ENCODE measurements around the gene STX19. TPM values are rescaled to one million over a fixed set of nuclear protein-coding genes. Genes with fewer than 3 reads are reported as not detected.
"Not testable (repeated sequence)": the region's sequence is repeated elsewhere in the genome, so short reads cannot be mapped to it uniquely, and the experiment has no call there.

STX19 gene
- total RNA-seq, 4 donors from 2014 or later = 3.1 to 5.5 (median 4.3) TPM

DNA sequence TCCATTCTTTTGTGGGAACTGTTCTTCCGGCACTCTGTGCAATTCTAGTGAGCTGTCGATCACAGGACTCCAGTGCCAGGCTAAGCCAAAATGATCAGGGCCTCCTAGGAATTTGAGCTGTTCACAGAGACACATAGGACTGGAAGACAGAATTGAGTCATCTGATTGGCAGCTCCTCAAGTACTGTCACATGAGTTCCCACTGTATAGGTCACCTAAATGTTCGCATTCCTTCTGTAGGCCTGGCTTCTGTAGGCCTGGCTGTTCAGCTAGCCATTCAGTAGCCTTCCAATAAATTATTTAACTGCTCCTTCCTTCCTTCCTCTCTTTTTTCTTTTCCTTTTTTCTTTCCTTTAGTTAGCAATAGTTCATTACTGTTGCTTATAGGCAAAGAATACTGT, 59.0 kb downstream of the STX19 start:
- Histone ChIP-seq H3K27ac (no peak overlapping the region), H3K27me3 (no peaks in the 10 kb centered on the region), H3K36me3 (no peaks in the 10 kb centered on the region), H3K4me1 (peaks cover 14% of the 10 kb centered on the region), H3K4me3 (no peak overlapping the region), H3K9me3 (no peaks in the 10 kb centered on the region)
- WGBS = 48% methylated on average over 3 of the region's 3 CpGs
- TF ChIP-seq POLR2A (IDR thresholded peaks at IDR 0.05) (no peak), EP300 (IDR thresholded peaks at IDR 0.05) (no peak), POLR2AphosphoS5 (IDR thresholded peaks at IDR 0.05) (no peak)
- TF ChIP-seq, protein P1, sequence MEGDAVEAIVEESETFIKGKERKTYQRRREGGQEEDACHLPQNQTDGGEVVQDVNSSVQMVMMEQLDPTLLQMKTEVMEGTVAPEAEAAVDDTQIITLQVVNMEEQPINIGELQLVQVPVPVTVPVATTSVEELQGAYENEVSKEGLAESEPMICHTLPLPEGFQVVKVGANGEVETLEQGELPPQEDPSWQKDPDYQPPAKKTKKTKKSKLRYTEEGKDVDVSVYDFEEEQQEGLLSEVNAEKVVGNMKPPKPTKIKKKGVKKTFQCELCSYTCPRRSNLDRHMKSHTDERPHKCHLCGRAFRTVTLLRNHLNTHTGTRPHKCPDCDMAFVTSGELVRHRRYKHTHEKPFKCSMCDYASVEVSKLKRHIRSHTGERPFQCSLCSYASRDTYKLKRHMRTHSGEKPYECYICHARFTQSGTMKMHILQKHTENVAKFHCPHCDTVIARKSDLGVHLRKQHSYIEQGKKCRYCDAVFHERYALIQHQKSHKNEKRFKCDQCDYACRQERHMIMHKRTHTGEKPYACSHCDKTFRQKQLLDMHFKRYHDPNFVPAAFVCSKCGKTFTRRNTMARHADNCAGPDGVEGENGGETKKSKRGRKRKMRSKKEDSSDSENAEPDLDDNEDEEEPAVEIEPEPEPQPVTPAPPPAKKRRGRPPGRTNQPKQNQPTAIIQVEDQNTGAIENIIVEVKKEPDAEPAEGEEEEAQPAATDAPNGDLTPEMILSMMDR (IDR thresholded peaks at IDR 0.05) = no peak
- no peak for DNase-seq (ENCODE audit: low spot score in 2 of 2)

DNA sequence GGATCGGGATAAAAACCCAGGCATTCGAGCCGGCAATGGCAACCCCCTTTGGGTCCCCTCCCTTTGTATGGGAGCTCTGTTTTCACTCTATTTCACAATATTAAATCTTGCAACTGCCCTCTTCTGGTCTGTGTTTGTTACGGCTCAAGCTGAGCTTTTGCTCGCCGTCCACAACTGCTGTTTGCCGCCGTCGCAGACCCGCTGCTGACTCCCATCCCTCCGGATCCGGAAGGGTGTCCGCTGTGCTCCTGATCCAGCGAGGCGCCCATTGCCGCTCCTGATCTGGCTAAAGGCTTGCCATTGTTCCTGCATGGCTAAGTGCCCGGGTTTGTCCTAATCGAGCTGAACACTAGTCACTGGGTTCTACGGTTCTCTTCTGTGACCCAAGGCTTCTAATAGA, 63.3 kb downstream of the STX19 start:
- not testable (repeated sequence) for H3K9me3 ChIP-seq; H3K27ac ChIP-seq; DNase-seq (ENCODE audit: low spot score in 2 of 2); H3K4me3 ChIP-seq; H3K27me3 ChIP-seq; H3K4me1 ChIP-seq; H3K36me3 ChIP-seq
- 98% methylated on average over 19 of the region's 19 CpGs for WGBS

Other genes with a start within 250 kb of the STX19 start
- 10 to 100 TPM; 10.6 to 26.0 (median 20.5) TPM for gene PROS1, start 54.7 kb downstream of the STX19 start, total RNA-seq
- 1 to 10 TPM; 5.7 to 8.2 (median 6.3) TPM for gene ARL13B, start 48.4 kb downstream of the STX19 start, total RNA-seq
- gene DHFR2, start 34.3 kb upstream of the STX19 start, total RNA-seq = 1 to 10 TPM; 1.6 to 6.3 (median 4.0) TPM
- 10 to 100 TPM in 1 of 4 donors, 1 to 10 TPM in 3; 6.8 to 18.6 (median 8.9) TPM for gene NSUN3, start 34.5 kb upstream of the STX19 start, total RNA-seq

Measured in suprapubic skin (tissue), 4 donors.